ENCODE measurements around the gene KCNMB2.

Gene KCNMB2

GRCh38 chr3:178690571-178690970 lies 154.3 kb downstream of the KCNMB2 start:
- Histone ChIP-seq H3K4me1 (ENCODE audit: insufficient read depth, low read length) (no peaks in the 10 kb centered on the region), H3K79me2 (ENCODE audit: insufficient read depth, low read length) (no peaks in the 10 kb centered on the region), H3K36me3 (ENCODE audit: insufficient read depth, low read length) (no peaks in the 10 kb centered on the region), H3K27ac (ENCODE audit: low read length) (no peak overlapping the region), H2AFZ (ENCODE audit: low read depth, low read length) (no peak overlapping the region), H3K9me3 (ENCODE audit: insufficient read depth, low read length, severe bottlenecking) (no peaks in the 10 kb centered on the region), H3K27me3 (ENCODE audit: insufficient read depth, low read length, poor library complexity) (no peaks in the 10 kb centered on the region), H3K4me2 (ENCODE audit: insufficient read depth, low read length) (no peak overlapping the region), H4K20me1 (ENCODE audit: insufficient read depth, low read length) (no peaks in the 10 kb centered on the region), H3K9ac (ENCODE audit: low read depth, low read length) (no peak overlapping the region), H3K4me3 (ENCODE audit: low read depth in 1 of 2, low read length in 2 of 2) (no peak overlapping the region)
- ATAC-seq (ENCODE audit: insufficient read depth, low read depth) = peak; percentile 49; the same call in 1 of the 3 replicates
- TF ChIP-seq EZH2 (IDR thresholded peaks at IDR 0.05; ENCODE audit: borderline replicate concordance, low read depth, low read length, severe bottlenecking) (no peak), CTCF (IDR thresholded peaks at IDR 0.05; ENCODE audit: borderline replicate concordance, extremely low read depth, low read length, poor library complexity, severe bottlenecking) (no peak)
- DNase-seq = no peak

DNA sequence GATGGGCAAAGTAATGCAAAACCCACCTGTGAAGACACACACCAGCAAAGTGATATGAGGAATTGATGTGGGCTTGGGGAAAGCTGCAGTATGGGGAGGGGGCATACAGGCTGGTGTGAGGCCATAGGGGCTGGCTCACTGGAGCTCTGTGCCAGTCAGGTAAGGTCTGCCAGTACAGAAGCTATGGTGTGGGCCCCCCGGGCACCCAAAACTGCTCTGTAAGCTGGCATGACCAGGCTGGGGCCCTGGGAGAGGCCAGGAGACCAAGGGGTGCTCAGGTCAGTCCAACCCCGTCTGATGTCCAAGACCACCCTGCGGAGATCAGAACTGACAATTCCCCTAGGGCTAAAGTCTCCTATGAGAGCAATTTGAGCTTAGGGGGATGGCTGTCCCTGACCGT lies 163.1 kb downstream of the KCNMB2 start:
- DNase-seq (no peak), ATAC-seq (ENCODE audit: insufficient read depth, low read depth) (no peak)
- H3K9ac ChIP-seq (ENCODE audit: low read depth, low read length) = no peak overlapping the region
- H3K4me1 ChIP-seq (ENCODE audit: insufficient read depth, low read length) = no peaks in the 10 kb centered on the region
- H2AFZ ChIP-seq (ENCODE audit: low read depth, low read length) = no peak overlapping the region
- no peak overlapping the region for H3K27ac ChIP-seq (ENCODE audit: low read length)
- H3K4me3 ChIP-seq (ENCODE audit: low read depth in 1 of 2, low read length in 2 of 2) = no peak overlapping the region
- H3K79me2 ChIP-seq (ENCODE audit: insufficient read depth, low read length) = no peaks in the 10 kb centered on the region
- H3K4me2 ChIP-seq (ENCODE audit: insufficient read depth, low read length) = no peak overlapping the region
- peaks cover 3% of the 10 kb centered on the region for H3K9me3 ChIP-seq (ENCODE audit: insufficient read depth, low read length, severe bottlenecking)
- no peaks in the 10 kb centered on the region for H3K27me3 ChIP-seq (ENCODE audit: insufficient read depth, low read length, poor library complexity)
- no peaks in the 10 kb centered on the region for H3K36me3 ChIP-seq (ENCODE audit: insufficient read depth, low read length)
- H4K20me1 ChIP-seq (ENCODE audit: insufficient read depth, low read length) = no peaks in the 10 kb centered on the region
- no peak for TF ChIP-seq CTCF (IDR thresholded peaks at IDR 0.05; ENCODE audit: borderline replicate concordance, extremely low read depth, low read length, poor library complexity, severe bottlenecking)
- TF ChIP-seq EZH2 (IDR thresholded peaks at IDR 0.05; ENCODE audit: borderline replicate concordance, low read depth, low read length, severe bottlenecking) = no peak

- Histone ChIP-seq H3K36me3 (ENCODE audit: insufficient read depth, low read length) (no peaks in the 10 kb centered on the region), H3K79me2 (ENCODE audit: insufficient read depth, low read length) (no peaks in the 10 kb centered on the region), H2AFZ (ENCODE audit: low read depth, low read length) (no peak overlapping the region), H3K4me2 (ENCODE audit: insufficient read depth, low read length) (no peak overlapping the region), H3K4me3 (ENCODE audit: low read depth in 1 of 2, low read length in 2 of 2) (no peak overlapping the region), H3K9ac (ENCODE audit: low read depth, low read length) (no peak overlapping the region), H3K27me3 (ENCODE audit: insufficient read depth, low read length, poor library complexity) (no peaks in the 10 kb centered on the region), H4K20me1 (ENCODE audit: insufficient read depth, low read length) (no peaks in the 10 kb centered on the region), H3K27ac (ENCODE audit: low read length) (no peak overlapping the region), H3K9me3 (ENCODE audit: insufficient read depth, low read length, severe bottlenecking) (peaks cover 3% of the 10 kb centered on the region), H3K4me1 (ENCODE audit: insufficient read depth, low read length) (no peaks in the 10 kb centered on the region)
- no peak for ATAC-seq (ENCODE audit: insufficient read depth, low read depth)
- TF ChIP-seq CTCF (IDR thresholded peaks at IDR 0.05; ENCODE audit: borderline replicate concordance, extremely low read depth, low read length, poor library complexity, severe bottlenecking) (no peak), EZH2 (IDR thresholded peaks at IDR 0.05; ENCODE audit: borderline replicate concordance, low read depth, low read length, severe bottlenecking) (no peak)
- DNase-seq = no peak
These were observed 163.6 kb downstream of the KCNMB2 start for GRCh38 chr3:178699810-178700209.

Measured in DND-41 (cell line).